CD14-positive monocyte (primary cell): ENCODE results near the gene A2M. TPM values are rescaled to one million over a fixed set of nuclear protein-coding genes. Genes with fewer than 3 reads are reported as not detected.

Experiments
- DNase-seq, 3 donors: peaks; one replicate each; pipeline ENCODE4 v3.0.0-alpha.2; 2011 to 2022
- H2AFZ ChIP-seq: 2 replicates; pipeline ENCODE4 v1.6.0; 2012; ENCODE audit warnings: mild to moderate bottlenecking, low read depth, low read length, inconsistent platforms; ENCODE audit not compliant: insufficient read depth, poor library complexity, severe bottlenecking
- H3K27ac ChIP-seq, 2 donors: 1 replicate in 1 of 2; 2 replicates in 1 of 2; pipeline ENCODE4 v1.5.1; 2012 to 2013; ENCODE audit warnings: low read length in 2 of 2, control low read depth in 1 of 2, inconsistent platforms in 1 of 2, low read depth in 1 of 2, mild to moderate bottlenecking in 1 of 2
- H3K27me3 ChIP-seq, 2 donors: one replicate each; pipeline versions ENCODE4 v1.6.0 to v1.6.1; 2011 to 2013; ENCODE audit warnings: low read length in 2 of 2; ENCODE audit not compliant: control insufficient read depth in 2 of 2, insufficient read depth in 2 of 2
- H3K36me3 ChIP-seq, 2 donors: replicated peaks in 1 of 2; 1 replicate in 1 of 2; 2 replicates in 1 of 2; pipeline versions ENCODE4 v1.5.1 to v1.6.1; 2012 to 2013; ENCODE audit warnings: low read length in 2 of 2, control low read depth in 1 of 2, inconsistent platforms in 1 of 2, mild to moderate bottlenecking in 1 of 2; ENCODE audit not compliant: insufficient read depth in 2 of 2, control insufficient read depth in 1 of 2
- H3K4me1 ChIP-seq, 2 donors: 1 replicate in 1 of 2; 2 replicates in 1 of 2; pipeline versions ENCODE4 v1.5.1 to v1.6.1; 2012 to 2013; ENCODE audit warnings: low read length in 2 of 2, control low read depth in 1 of 2, inconsistent platforms in 1 of 2, mild to moderate bottlenecking in 1 of 2, moderate library complexity in 1 of 2; ENCODE audit not compliant: insufficient read depth in 2 of 2, control insufficient read depth in 1 of 2
- H3K4me2 ChIP-seq: replicated peaks from 2 replicates; pipeline ENCODE3; 2012; ENCODE audit warnings: low read length, moderate library complexity, mild to moderate bottlenecking; ENCODE audit not compliant: poor library complexity, severe bottlenecking; ENCODE audit errors: extremely low read depth
- H3K4me3 ChIP-seq, 3 experiments: fragments of 200-600 bp in 1 of 3; sonication (generic) in 1 of 3; replicated peaks in 1 of 3; 1 replicate in 2 of 3; 2 replicates in 1 of 3; pipeline ENCODE4 v1.5.1; 2011 to 2013; ENCODE audit warnings: low read length in 3 of 3, mild to moderate bottlenecking in 3 of 3, control low read depth in 2 of 3, low read depth in 2 of 3, inconsistent platforms in 1 of 3, moderate library complexity in 1 of 3
- H3K79me2 ChIP-seq: 2 replicates; pipeline ENCODE4 v1.6.0; 2012; ENCODE audit warnings: mild to moderate bottlenecking, control low read depth, inconsistent platforms, low read length, moderate library complexity; ENCODE audit not compliant: insufficient read depth
- H3K9ac ChIP-seq: 2 replicates; pipeline ENCODE4 v1.6.0; 2017; ENCODE audit warnings: low read length, mild to moderate bottlenecking; ENCODE audit not compliant: insufficient read depth, poor library complexity, severe bottlenecking
- H3K9me3 ChIP-seq, 2 donors: replicated peaks in 1 of 2; 1 replicate in 1 of 2; 2 replicates in 1 of 2; pipeline versions ENCODE4 v1.5.1 to v1.6.1; 2012 to 2013; ENCODE audit warnings: low read length in 2 of 2, control low read depth in 1 of 2; ENCODE audit not compliant: control insufficient read depth in 1 of 2, insufficient read depth in 1 of 2
- H4K20me1 ChIP-seq: 2 replicates; pipeline ENCODE4 v1.6.0; 2012; ENCODE audit warnings: mild to moderate bottlenecking, low read length, control low read depth, moderate library complexity; ENCODE audit not compliant: insufficient read depth
- H3K27ac Mint-ChIP-seq, 7 donors: one replicate each; pipeline ENCODE4 v1.8.0; 2020; ENCODE audit warnings: mild to moderate bottlenecking in 7 of 7, mixed read lengths in 7 of 7, moderate library complexity in 6 of 7, inconsistent platforms in 2 of 7
- H3K27me3 Mint-ChIP-seq, 3 donors: one replicate each; pipeline ENCODE4 v1.8.0; 2021 to 2022; ENCODE audit warnings: low read depth in 3 of 3, mild to moderate bottlenecking in 3 of 3, mixed read lengths in 3 of 3, moderate library complexity in 3 of 3, inconsistent platforms in 1 of 3
- H3K36me3 Mint-ChIP-seq, 2 donors: one replicate each; pipeline ENCODE4 v1.8.0; 2020; ENCODE audit warnings: mixed read lengths in 2 of 2, inconsistent platforms in 1 of 2, mild to moderate bottlenecking in 1 of 2
- H3K4me1 Mint-ChIP-seq: one replicate; pipeline ENCODE4 v1.8.0; 2020; ENCODE audit warnings: mild to moderate bottlenecking, mixed read lengths
- H3K4me3 Mint-ChIP-seq, 2 donors: one replicate each; pipeline ENCODE4 v1.8.0; 2020; ENCODE audit warnings: mild to moderate bottlenecking in 2 of 2, mixed read lengths in 2 of 2, moderate library complexity in 1 of 2
- H3K9me3 Mint-ChIP-seq, 7 donors: one replicate each; pipeline ENCODE4 v1.8.0; 2020 to 2022; ENCODE audit warnings: mixed read lengths in 7 of 7, mild to moderate bottlenecking in 6 of 7, moderate library complexity in 6 of 7, inconsistent platforms in 2 of 7
- CTCF ChIP-seq: fragments of 200-600 bp; IDR thresholded peaks from one replicate; pipeline ENCODE4 v1.8.0; 2022; ENCODE audit warnings: antibody characterized with exemption, mild to moderate bottlenecking
- WGBS: methylation state at CpG from one replicate; pipeline ENCODE4 v1.1.5; 2013; ENCODE audit warnings: missing lambda C conversion rate; ENCODE audit not compliant: insufficient coverage; 5-methylcytosine and 5-hydroxymethylcytosine counted together
- intact Hi-C, 2 donors: fragments of 100-400 bp; cut with micrococcal nuclease; formaldehyde crosslinking; loops; one replicate each; pipeline versions ENCODE4 v1.15.0 to v1.15.1; 2023
- polyA plus RNA-seq, 3 donors: library from polyadenylated mRNA; depleted of rRNA in 1 of 3; unstranded in 2 of 3; stranded (reverse) in 1 of 3; fragments of 300-500 nt in 2 of 3; fragments of >200 nt in 1 of 3; fragmentation: Illumina TruSeq in 2 of 3; gene quantifications; 1 replicate in 2 of 3; 2 replicates in 1 of 3; pipeline ENCODE4 v1.2.3, GENCODE V29; 2012 to 2021

Gene A2M
- polyA plus RNA-seq, 3 donors = 0.12 to 1.2 TPM; not detected in 1

GRCh38 chr12:9096563-9097176, 19.0 kb downstream of the A2M start:
- Mint-ChIP-seq H3K27me3 (peaks cover 0 to 1% (median 0%) of the 10 kb centered on the region in 3 donors), H3K4me3 (peak overlapping the region in 1 of 2 donors; percentile 18), H3K4me1 (peaks cover 9% of the 10 kb centered on the region), H3K9me3 (peaks cover 0 to 3% (median 0%) of the 10 kb centered on the region in 7 donors), H3K27ac (peak overlapping the region in 1 of 7 donors; percentile 40), H3K36me3 (no peaks in the 10 kb centered on the region)
- intact Hi-C loops = no loop called here
- peak; percentile 46 to 69 (median 51) for DNase-seq
- WGBS = no CpG with 5 or more reads among the region's 2 CpGs
- Histone ChIP-seq H3K27ac (no peak overlapping the region), H3K9me3 (no peaks in the 10 kb centered on the region), H3K79me2 (no peaks in the 10 kb centered on the region), H3K4me3 (no peak overlapping the region), H3K27me3 (no peaks in the 10 kb centered on the region), H3K36me3 (no peaks in the 10 kb centered on the region), H2AFZ (no peak overlapping the region), H3K4me2 (no peak overlapping the region), H3K4me1 (peaks cover 4 to 10% of the 10 kb centered on the region in 2 donors), H4K20me1 (no peaks in the 10 kb centered on the region), H3K9ac (no peak overlapping the region)
- no peak for TF ChIP-seq CTCF

- no peak overlapping the region for H3K4me3 ChIP-seq
- H3K36me3 ChIP-seq = no peaks in the 10 kb centered on the region
- H3K4me2 ChIP-seq = no peak overlapping the region
- H3K27me3 ChIP-seq = no peaks in the 10 kb centered on the region
- no peaks in the 10 kb centered on the region for H3K79me2 ChIP-seq
- H3K4me1 Mint-ChIP-seq = peaks cover 9% of the 10 kb centered on the region
- H2AFZ ChIP-seq = no peak overlapping the region
- H3K27me3 Mint-ChIP-seq = peaks cover 0 to 3% (median 1%) of the 10 kb centered on the region in 3 donors
- no peaks in the 10 kb centered on the region for H4K20me1 ChIP-seq
- no peak overlapping the region for H3K9ac ChIP-seq
- no peak for TF ChIP-seq CTCF
- H3K9me3 ChIP-seq = no peaks in the 10 kb centered on the region
- 100% methylated on average over 1 of the region's 3 CpGs for WGBS
- H3K4me1 ChIP-seq = peaks cover 4 to 10% of the 10 kb centered on the region in 2 donors
- no peak for DNase-seq
- H3K9me3 Mint-ChIP-seq = peaks cover 0 to 3% (median 0%) of the 10 kb centered on the region in 7 donors
- no peak overlapping the region for H3K27ac ChIP-seq
- H3K4me3 Mint-ChIP-seq = no peak overlapping the region
- H3K36me3 Mint-ChIP-seq = no peaks in the 10 kb centered on the region
- no peak overlapping the region for H3K27ac Mint-ChIP-seq
- intact Hi-C loops = no loop called here
Observed at GRCh38 chr12:9095322-9095721, 20.4 kb downstream of the A2M start.
